H1 (cell line): Measurements from ENCODE around the gene ADAT3. TPM values are rescaled to one million over a fixed set of nuclear protein-coding genes. Genes with fewer than 3 reads are reported as not detected.

ENCODE experiments used
- ASH2L ChIP-seq: fragments of 200-600, 300-600 bp; sonication (generic); IDR thresholded peaks from one replicate; pipeline ENCODE4 v1.7.1; 2017; ENCODE audit warnings: low read length
- BCL11A ChIP-seq, 2 experiments: IDR thresholded peaks; one replicate each; pipeline ENCODE4 v1.6.1; 2011; ENCODE audit warnings: low read depth in 2 of 2, low read length in 2 of 2, mild to moderate bottlenecking in 2 of 2
- BRCA1 ChIP-seq: IDR thresholded peaks from 2 replicates; pipeline ENCODE4 v1.6.1; 2012; ENCODE audit warnings: low read depth, low read length, improper control_type of control experiment
- CHD1 ChIP-seq: IDR thresholded peaks from 2 replicates; pipeline ENCODE4 v1.6.1; 2012; ENCODE audit warnings: low read depth, low read length, improper control_type of control experiment
- CREB1 ChIP-seq: IDR thresholded peaks from 2 replicates; pipeline ENCODE4 v1.6.1; 2012; ENCODE audit warnings: inconsistent platforms
- EGR1 ChIP-seq: IDR thresholded peaks from 2 replicates; pipeline ENCODE4 v1.6.1; 2011; ENCODE audit warnings: low read depth, low read length, borderline replicate concordance
- EP300 ChIP-seq, 2 experiments: IDR thresholded peaks; 1 replicate in 1 of 2; 2 replicates in 1 of 2; pipeline ENCODE4 v1.6.1; 2011 to 2012; ENCODE audit warnings: low read depth in 2 of 2, low read length in 2 of 2, mild to moderate bottlenecking in 2 of 2, borderline replicate concordance in 1 of 2, inconsistent platforms in 1 of 2, moderate library complexity in 1 of 2
- EZH2 ChIP-seq: fragments of 200-600 bp; sonication (generic); IDR thresholded peaks from 2 replicates; pipeline ENCODE4 v1.7.1; 2012; ENCODE audit warnings: low read depth, mild to moderate bottlenecking, moderate library complexity, low read length, inconsistent platforms; ENCODE audit not compliant: severe bottlenecking
- GTF2F1 ChIP-seq: IDR thresholded peaks from 2 replicates; pipeline ENCODE4 v1.6.1; 2012; ENCODE audit warnings: low read depth, low read length, improper control_type of control experiment, borderline replicate concordance
- HDAC2 ChIP-seq, 2 experiments: fragments of 300-600 bp in 1 of 2; sonication (generic) in 1 of 2; IDR thresholded peaks; 2 replicates each; pipeline ENCODE4 v1.6.1; 2011 to 2012; ENCODE audit warnings: low read depth in 2 of 2, low read length in 2 of 2, mild to moderate bottlenecking in 2 of 2, moderate library complexity in 2 of 2, borderline replicate concordance in 1 of 2, inconsistent platforms in 1 of 2
- KDM4A ChIP-seq: IDR thresholded peaks from one replicate; pipeline ENCODE4 v1.7.1; 2012; ENCODE audit warnings: low read depth, mild to moderate bottlenecking, moderate library complexity, low read length, inconsistent platforms; ENCODE audit not compliant: severe bottlenecking
- NRF1 ChIP-seq: IDR thresholded peaks from 2 replicates; pipeline ENCODE4 v1.6.1; 2011; ENCODE audit warnings: mild to moderate bottlenecking, low read depth, low read length, improper control_type of control experiment
- POLR2A ChIP-seq, 2 experiments: IDR thresholded peaks; 1 replicate in 1 of 2; 2 replicates in 1 of 2; pipeline ENCODE4 v1.6.1; 2011; ENCODE audit warnings: low read depth in 2 of 2, low read length in 2 of 2, mild to moderate bottlenecking in 2 of 2; ENCODE audit errors: control extremely low read depth in 1 of 2
- RAD21 ChIP-seq, 2 experiments: IDR thresholded peaks in 1 of 2; conservative IDR thresholded peaks in 1 of 2; 2 replicates each; pipeline ENCODE4 v1.6.1; 2011; ENCODE audit warnings: low read depth in 2 of 2, low read length in 2 of 2, improper control_type of control experiment in 1 of 2, inconsistent platforms in 1 of 2, mild to moderate bottlenecking in 1 of 2, moderate library complexity in 1 of 2
- RNF2 ChIP-seq: fragments of 200-900, 300-1000 bp; sonication (generic); IDR thresholded peaks from 2 replicates; pipeline ENCODE4 v1.7.1; 2016; ENCODE audit warnings: borderline replicate concordance, low read depth, mild to moderate bottlenecking, antibody characterized with exemption, low read length; ENCODE audit not compliant: poor library complexity, severe bottlenecking; ENCODE audit errors: missing control alignments
- RXRA ChIP-seq: IDR thresholded peaks from 2 replicates; pipeline ENCODE4 v1.6.1; 2011; ENCODE audit warnings: low read depth, mild to moderate bottlenecking, low read length, moderate library complexity; ENCODE audit not compliant: insufficient read depth
- SP2 ChIP-seq: IDR thresholded peaks from 2 replicates; pipeline ENCODE4 v1.6.1; 2012; ENCODE audit warnings: mild to moderate bottlenecking, low read length, inconsistent platforms
- SP4 ChIP-seq: IDR thresholded peaks from 2 replicates; pipeline ENCODE4 v1.6.1; 2012; ENCODE audit warnings: low read length, inconsistent platforms
- SUZ12 ChIP-seq: fragments of 200-600 bp; sonication (generic); IDR thresholded peaks from 2 replicates; pipeline ENCODE4 v1.6.1; 2012; ENCODE audit warnings: mild to moderate bottlenecking, inconsistent platforms, low read length, moderate library complexity, mixed read lengths
- TCF12 ChIP-seq: IDR thresholded peaks from 2 replicates; pipeline ENCODE4 v1.6.1; 2011; ENCODE audit warnings: low read depth, mild to moderate bottlenecking, low read length
- polyA plus RNA-seq, 7 experiments: library from polyadenylated mRNA; depleted of rRNA in 3 of 7; stranded (reverse) in 5 of 7; unstranded in 2 of 7; fragments of >200 nt in 5 of 7; fragments of 200-250 nt in 2 of 7; gene quantifications; 1 replicate in 5 of 7; 2 replicates in 1 of 7; 4 replicates in 1 of 7; pipeline versions ENCODE4 v1.2.1 to v1.2.3, GENCODE V29; 2011 to 2013; ENCODE audit warnings: missing spikeins in 2 of 7, mixed read lengths in 2 of 7
- total RNA-seq: library from RNA; stranded (reverse); fragmentation: NEBNext Ultra II Directional; extraction: Animal tissue kit (Norgen Biotek cat#: 25700); gene quantifications from 2 replicates; pipeline ENCODE4 v1.2.1, GENCODE V29; 2021
- TF ChIP-seq, protein P1 (sequence below): IDR thresholded peaks from 2 replicates; pipeline ENCODE4 v1.6.1; 2012; ENCODE audit warnings: inconsistent platforms
- TF ChIP-seq, protein P2 (sequence below): IDR thresholded peaks from 2 replicates; pipeline ENCODE4 v1.6.1; 2011; ENCODE audit warnings: low read depth, mild to moderate bottlenecking, low read length; ENCODE audit not compliant: insufficient read depth

The ADAT3 gene
- total and polyA plus RNA-seq, 2 of the 8 experiments (the other 6 are each of a cell fraction or from before 2014, with no cell fraction given), result 5.4 to 10.8 TPM

GRCh38 chr19:1875646-1876495 is 29.3 kb upstream of the ADAT3 start (continued):
- TF ChIP-seq TCF12 (no peak), SP4 (no peak; the same call in 1 of the 2 replicates), BRCA1 (no peak), BCL11A (IDR thresholded peaks at IDR 0.05; ENCODE audit: low read depth in 2 of 2, low read length in 2 of 2) (no peak), CREB1 (peak; percentile 84), GTF2F1 (0 out of 2 replicates have a peak, but pooled peaks have one; percentile 40), SP2 (no peak), KDM4A (peak; percentile 76), RAD21 (IDR thresholded peaks at IDR 0.05 in 1 of 2, conservative IDR thresholded peaks at IDR 0.05 in 1 of 2; ENCODE audit: low read depth in 2 of 2, low read length in 2 of 2) (no peak), RNF2 (no peak), ASH2L (peak; percentile 15), RXRA (no peak), CHD1 (no peak), EGR1 (no peak), NRF1 (no peak), HDAC2 (IDR thresholded peaks at IDR 0.05; ENCODE audit: borderline replicate concordance in 1 of 2, low read depth in 2 of 2, low read length in 2 of 2) (0 out of 4 replicates have a peak, but pooled peaks of 1 of the 2 experiments have one; percentile 26), POLR2A (IDR thresholded peaks at IDR 0.05; ENCODE audit: control extremely low read depth in 1 of 2, low read depth in 2 of 2, low read length in 2 of 2) (peak in 1 of 2 experiments; percentile 90; a peak in 2 of 3 replicates), SUZ12 (no peak), EP300 (IDR thresholded peaks at IDR 0.05; ENCODE audit: borderline replicate concordance in 1 of 2, low read depth in 2 of 2, low read length in 2 of 2) (no peak), EZH2 (no peak)
- TF ChIP-seq, protein P1, sequence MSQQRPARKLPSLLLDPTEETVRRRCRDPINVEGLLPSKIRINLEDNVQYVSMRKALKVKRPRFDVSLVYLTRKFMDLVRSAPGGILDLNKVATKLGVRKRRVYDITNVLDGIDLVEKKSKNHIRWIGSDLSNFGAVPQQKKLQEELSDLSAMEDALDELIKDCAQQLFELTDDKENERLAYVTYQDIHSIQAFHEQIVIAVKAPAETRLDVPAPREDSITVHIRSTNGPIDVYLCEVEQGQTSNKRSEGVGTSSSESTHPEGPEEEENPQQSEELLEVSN, result peak; percentile 94
- TF ChIP-seq, protein P2, sequence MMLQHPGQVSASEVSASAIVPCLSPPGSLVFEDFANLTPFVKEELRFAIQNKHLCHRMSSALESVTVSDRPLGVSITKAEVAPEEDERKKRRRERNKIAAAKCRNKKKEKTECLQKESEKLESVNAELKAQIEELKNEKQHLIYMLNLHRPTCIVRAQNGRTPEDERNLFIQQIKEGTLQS, result peak; percentile 87
